Common myeloid progenitor, CD34-positive (primary cell): ENCODE results near the gene EXOC6.

Experiments used
- CTCF ChIA-PET: fragments of 350-600 bp; sonication (Branson Sonifier 250); formaldehyde crosslinking; loops from one replicate; lab custom pipeline; 2021; ENCODE audit warnings: antibody characterized with exemption; lab: Charles Lee
- POLR2A ChIA-PET: fragments of 350-600 bp; sonication (Branson Sonifier 250); formaldehyde crosslinking; loops from one replicate; lab custom pipeline; 2021; ENCODE audit warnings: antibody characterized with exemption; lab: Charles Lee
- DNase-seq, 3 donors: peaks; one replicate each; pipeline versions ENCODE4 v3.0.0 to v3.0.0-alpha.2; 2013
- H3K27ac ChIP-seq, 2 experiments: 1 replicate in 1 of 2; 2 replicates in 1 of 2; pipeline ENCODE4 v1.7.0; 2013; ENCODE audit warnings: inconsistent platforms in 2 of 2, low read length in 2 of 2, mild to moderate bottlenecking in 2 of 2, low read depth in 1 of 2, moderate library complexity in 1 of 2; ENCODE audit not compliant: severe bottlenecking in 2 of 2, insufficient read depth in 1 of 2, poor library complexity in 1 of 2
- H3K27me3 ChIP-seq, 5 experiments: replicated peaks in 2 of 5; 1 replicate in 3 of 5; 2 replicates in 2 of 5; pipeline versions ENCODE4 v1.6.1 to v1.7.0; 2013; ENCODE audit warnings: low read length in 4 of 5, mild to moderate bottlenecking in 2 of 5, moderate library complexity in 2 of 5, inconsistent platforms in 1 of 5; ENCODE audit not compliant: insufficient read depth in 5 of 5, control insufficient read depth in 4 of 5
- H3K36me3 ChIP-seq, 4 experiments: 1 replicate in 2 of 4; 2 replicates in 2 of 4; pipeline versions ENCODE4 v1.6.1 to v1.7.0; 2013; ENCODE audit warnings: low read length in 3 of 4, control low read depth in 1 of 4, mild to moderate bottlenecking in 1 of 4; ENCODE audit not compliant: control insufficient read depth in 4 of 4, insufficient read depth in 4 of 4
- H3K4me1 ChIP-seq, 4 experiments: 1 replicate in 3 of 4; 2 replicates in 1 of 4; pipeline versions ENCODE4 v1.6.1 to v1.7.1; 2013; ENCODE audit warnings: low read length in 3 of 4, mild to moderate bottlenecking in 3 of 4, control low read depth in 1 of 4, inconsistent platforms in 1 of 4, moderate library complexity in 1 of 4; ENCODE audit not compliant: control insufficient read depth in 4 of 4, insufficient read depth in 4 of 4; ENCODE audit errors: control extremely low read depth in 1 of 4
- H3K4me3 ChIP-seq, 7 experiments: 1 replicate in 4 of 7; 2 replicates in 3 of 7; pipeline versions ENCODE4 v1.5.1 to v1.7.0; 2013; ENCODE audit warnings: mild to moderate bottlenecking in 7 of 7, low read length in 6 of 7, moderate library complexity in 6 of 7, inconsistent platforms in 2 of 7, low read depth in 2 of 7, control low read depth in 1 of 7; ENCODE audit not compliant: insufficient read depth in 4 of 7, control insufficient read depth in 1 of 7; ENCODE audit errors: extremely low read depth in 1 of 7
- H3K9me3 ChIP-seq, 5 experiments: 1 replicate in 4 of 5; 2 replicates in 1 of 5; pipeline versions ENCODE4 v1.6.1 to v1.7.1; 2013; ENCODE audit warnings: low read length in 4 of 5, mild to moderate bottlenecking in 2 of 5, inconsistent platforms in 1 of 5, low read depth in 1 of 5, moderate library complexity in 1 of 5; ENCODE audit not compliant: control insufficient read depth in 4 of 5, insufficient read depth in 2 of 5; ENCODE audit errors: control extremely low read depth in 1 of 5
- WGBS: methylation state at CpG from one replicate; pipeline ENCODE4 v1.1.5; 2013; ENCODE audit not compliant: insufficient coverage; 5-methylcytosine and 5-hydroxymethylcytosine counted together

Gene EXOC6

GRCh38 chr10:92890471-92890870 lies 42.2 kb downstream of the EXOC6 start:
- ChIA-PET CTCF (interaction anchor here (2.9 kb wide), 1 partner anchor 11 kb away, joined by 8 read pairs; no protein-coding TSS in a partner anchor), POLR2A (no interaction called here)
- no peaks in the 10 kb centered on the region for H3K9me3 ChIP-seq
- DNase-seq = no peak
- H3K27ac ChIP-seq = no peak overlapping the region
- H3K36me3 ChIP-seq = no peaks in the 10 kb centered on the region
- no peak overlapping the region for H3K4me3 ChIP-seq
- peaks cover 0 to 6% (median 0%) of the 10 kb centered on the region in 4 experiments for H3K4me1 ChIP-seq
- no peaks in the 10 kb centered on the region for H3K27me3 ChIP-seq

- no peak overlapping the region for H3K4me3 ChIP-seq
- WGBS = 81% methylated on average over 3 of the region's 5 CpGs
- peaks cover 0 to 6% (median 0%) of the 10 kb centered on the region in 4 experiments for H3K4me1 ChIP-seq
- no peaks in the 10 kb centered on the region for H3K9me3 ChIP-seq
- H3K27me3 ChIP-seq = no peaks in the 10 kb centered on the region
- no peak overlapping the region for H3K27ac ChIP-seq
- H3K36me3 ChIP-seq = peaks cover 0 to 7% (median 2%) of the 10 kb centered on the region in 4 experiments
- DNase-seq = peak in 1 of 3 donors; percentile 15
- CTCF ChIA-PET = interaction anchor here (1.1 to 2.9 kb wide), 5 partner anchors 10 to 148 kb away, joined by 4 to 8 read pairs (median 5); no protein-coding TSS in a partner anchor
- POLR2A ChIA-PET = no interaction called here
Observed at GRCh38 chr10:92891885-92892690, 43.8 kb downstream of the EXOC6 start.

GRCh38 chr10:92892691-92893054 lies 44.4 kb downstream of the EXOC6 start:
- DNase-seq = no peak
- ChIA-PET CTCF (interaction anchor here (1.1 to 2.9 kb wide), 5 partner anchors 9 to 147 kb away, joined by 4 to 8 read pairs (median 5); no protein-coding TSS in a partner anchor), POLR2A (no interaction called here)
- H3K27me3 ChIP-seq = no peaks in the 10 kb centered on the region
- WGBS = 100% methylated on average over 1 of the region's 3 CpGs
- no peaks in the 10 kb centered on the region for H3K9me3 ChIP-seq
- H3K27ac ChIP-seq = no peak overlapping the region
- peaks cover 0 to 6% (median 0%) of the 10 kb centered on the region in 4 experiments for H3K4me1 ChIP-seq
- H3K4me3 ChIP-seq = no peak overlapping the region
- H3K36me3 ChIP-seq = peaks cover 0 to 13% (median 7%) of the 10 kb centered on the region in 4 experiments

- Histone ChIP-seq H3K9me3 (no peaks in the 10 kb centered on the region), H3K36me3 (peaks cover 0 to 19% (median 11%) of the 10 kb centered on the region in 4 experiments), H3K27ac (no peak overlapping the region), H3K4me3 (no peak overlapping the region), H3K27me3 (no peaks in the 10 kb centered on the region), H3K4me1 (peaks cover 0 to 6% (median 0%) of the 10 kb centered on the region in 4 experiments)
- CTCF ChIA-PET = no interaction called here
- POLR2A ChIA-PET = no interaction called here
- DNase-seq = no peak
Observed at GRCh38 chr10:92894081-92894655, 45.8 kb downstream of the EXOC6 start.

- Histone ChIP-seq H3K4me3 (no peak overlapping the region), H3K36me3 (peaks cover 0 to 21% (median 11%) of the 10 kb centered on the region in 4 experiments), H3K27ac (no peak overlapping the region), H3K4me1 (no peaks in the 10 kb centered on the region), H3K9me3 (no peaks in the 10 kb centered on the region), H3K27me3 (no peaks in the 10 kb centered on the region)
- CTCF ChIA-PET = interaction anchor here (1.2 kb wide), 1 partner anchor 13 kb away, joined by 4 read pairs; no protein-coding TSS in a partner anchor
- 97% methylated on average over 5 of the region's 5 CpGs for WGBS
- DNase-seq = no peak
- POLR2A ChIA-PET = no interaction called here
Observed at GRCh38 chr10:92897916-92898315, 49.6 kb downstream of the EXOC6 start.

- no CpG with 5 or more reads among the region's 3 CpGs for WGBS
- ChIA-PET CTCF (interaction anchor here (0.8 to 1.6 kb wide), 3 partner anchors 11 to 13 kb away, joined by 3 to 8 read pairs (median 4); no protein-coding TSS in a partner anchor), POLR2A (no interaction called here)
- Histone ChIP-seq H3K27me3 (no peaks in the 10 kb centered on the region), H3K4me1 (no peaks in the 10 kb centered on the region), H3K36me3 (peaks cover 0 to 36% (median 17%) of the 10 kb centered on the region in 4 experiments), H3K4me3 (no peak overlapping the region), H3K27ac (no peak overlapping the region), H3K9me3 (peaks cover 0 to 3% (median 0%) of the 10 kb centered on the region in 5 experiments)
- DNase-seq = peak in 2 of 3 donors; percentile 45 to 61
Observed at GRCh38 chr10:92901819-92902251, 53.5 kb downstream of the EXOC6 start.

- Histone ChIP-seq H3K4me3 (no peak overlapping the region), H3K27ac (no peak overlapping the region), H3K36me3 (peaks cover 6 to 28% (median 8%) of the 10 kb centered on the region in 4 experiments), H3K27me3 (no peaks in the 10 kb centered on the region), H3K9me3 (peaks cover 0 to 3% (median 0%) of the 10 kb centered on the region in 5 experiments), H3K4me1 (no peaks in the 10 kb centered on the region)
- no peak for DNase-seq
- POLR2A ChIA-PET = no interaction called here
- WGBS = no CpG with 5 or more reads among the region's 1 CpG
- CTCF ChIA-PET = no interaction called here
Observed at GRCh38 chr10:92903633-92904032, 55.3 kb downstream of the EXOC6 start.
